Neural cell (in vitro differentiated cells): Measurements from ENCODE around the gene NCK2. TPM values are rescaled to one million over a fixed set of nuclear protein-coding genes. Genes with fewer than 3 reads are reported as not detected.

Experiments
- H2AFZ ChIP-seq: fragments of 200-600, 300-800 bp; sonication (generic), shearing (Covaris generic); 2 replicates; pipeline ENCODE4 v1.6.0; 2014; ENCODE audit warnings: low read depth, mild to moderate bottlenecking, antibody characterized with exemption, low read length, moderate library complexity
- H3F3A ChIP-seq: fragments of 200-600 bp; shearing (Covaris generic); 2 replicates; pipeline ENCODE4 v1.6.1; 2016; ENCODE audit warnings: mild to moderate bottlenecking, moderate library complexity, mixed read lengths, antibody characterized with exemption, low read length; ENCODE audit not compliant: insufficient read depth, poor library complexity, severe bottlenecking
- H3K27ac ChIP-seq: fragments of 200-600, 300-800 bp; sonication (generic), shearing (Covaris generic); 2 replicates; pipeline ENCODE4 v1.5.1; 2014; ENCODE audit warnings: mild to moderate bottlenecking, low read length, moderate library complexity
- H3K27me3 ChIP-seq: fragments of 300-800, 200-600 bp; sonication (generic), shearing (Covaris generic); 2 replicates; pipeline ENCODE4 v1.6.0; 2014; ENCODE audit warnings: mild to moderate bottlenecking, low read depth, low read length, moderate library complexity; ENCODE audit not compliant: insufficient read depth
- H3K36me3 ChIP-seq: fragments of 300-800, 200-600 bp; sonication (generic), shearing (Covaris generic); 2 replicates; pipeline ENCODE4 v1.5.1; 2014; ENCODE audit warnings: mild to moderate bottlenecking, antibody characterized with exemption, low read length, moderate library complexity; ENCODE audit not compliant: insufficient read depth
- H3K4me2 ChIP-seq: fragments of 300-800, 200-600 bp; sonication (generic), shearing (Covaris generic); 2 replicates; pipeline ENCODE4 v1.6.0; 2014; ENCODE audit warnings: mild to moderate bottlenecking, low read length
- H3K4me3 ChIP-seq: fragments of 300-800, 200-600 bp; sonication (generic), shearing (Covaris generic); 2 replicates; pipeline ENCODE4 v1.5.1; 2014; ENCODE audit warnings: mild to moderate bottlenecking, low read length, moderate library complexity
- H3K79me2 ChIP-seq: fragments of 200-600 bp; shearing (Covaris generic); replicated peaks from 2 replicates; pipeline ENCODE4 v1.6.0; 2014; ENCODE audit warnings: mild to moderate bottlenecking, low read length, moderate library complexity; ENCODE audit not compliant: insufficient read depth
- H3K9ac ChIP-seq: fragments of 300-800, 200-600 bp; sonication (generic), shearing (Covaris generic); 2 replicates; pipeline ENCODE4 v1.6.1; 2016; ENCODE audit warnings: mild to moderate bottlenecking, low read length, mixed read lengths
- H3K9me2 ChIP-seq: fragments of 200-600 bp; shearing (Covaris generic); 2 replicates; pipeline ENCODE4 v1.6.1; 2016; ENCODE audit warnings: mild to moderate bottlenecking, low read length, mixed read lengths; ENCODE audit not compliant: insufficient read depth
- H3K9me3 ChIP-seq: fragments of 200-600, 300-800 bp; sonication (generic), shearing (Covaris generic); 2 replicates; pipeline ENCODE4 v1.6.1; 2016; ENCODE audit warnings: mild to moderate bottlenecking, mixed run types, low read length, moderate library complexity, mixed read lengths
- H4K20me1 ChIP-seq: fragments of 200-600 bp; shearing (Covaris generic); 2 replicates; pipeline ENCODE4 v1.6.1; 2016; ENCODE audit warnings: mild to moderate bottlenecking, mixed run types; ENCODE audit not compliant: insufficient read depth
- CTCF ChIP-seq: fragments of 450-650 bp; IDR thresholded peaks from 2 replicates; pipeline ENCODE4 v1.5.1; 2014; ENCODE audit warnings: antibody characterized with exemption, mild to moderate bottlenecking, moderate library complexity; ENCODE audit not compliant: poor library complexity, severe bottlenecking
- EP300 ChIP-seq: fragments of 450-650 bp; conservative IDR thresholded peaks from 2 replicates; pipeline ENCODE4 v1.6.1; 2014; ENCODE audit warnings: antibody characterized with exemption, mild to moderate bottlenecking, moderate library complexity; ENCODE audit not compliant: poor library complexity, severe bottlenecking
- EZH2 ChIP-seq: fragments of 200-600, 300-800 bp; shearing (Covaris generic), sonication (generic); IDR thresholded peaks from 2 replicates; pipeline ENCODE4 v1.6.1; 2014; ENCODE audit warnings: antibody characterized with exemption, low read length, borderline replicate concordance, mild to moderate bottlenecking; ENCODE audit not compliant: insufficient read depth, poor library complexity, severe bottlenecking
- MXI1 ChIP-seq: fragments of 450-650 bp; conservative IDR thresholded peaks from 2 replicates; pipeline ENCODE4 v1.6.1; 2014; ENCODE audit warnings: antibody characterized with exemption, mild to moderate bottlenecking; ENCODE audit not compliant: poor library complexity, severe bottlenecking
- POLR2AphosphoS5 ChIP-seq: IDR thresholded peaks from 2 replicates; pipeline ENCODE4 v1.6.1; 2012
- RAD21 ChIP-seq: fragments of 450-650 bp; conservative IDR thresholded peaks from 2 replicates; pipeline ENCODE4 v1.6.1; 2014; ENCODE audit warnings: antibody characterized with exemption, mild to moderate bottlenecking, moderate library complexity
- REST ChIP-seq: IDR thresholded peaks from 2 replicates; pipeline ENCODE4 v1.6.1; 2012; ENCODE audit warnings: borderline replicate concordance
- SMC3 ChIP-seq: fragments of 450-650 bp; conservative IDR thresholded peaks from 2 replicates; pipeline ENCODE4 v1.6.1; 2014; ENCODE audit warnings: antibody characterized with exemption, mild to moderate bottlenecking, moderate library complexity; ENCODE audit not compliant: poor library complexity
- TAF1 ChIP-seq: IDR thresholded peaks from 2 replicates; pipeline ENCODE4 v1.6.1; 2012; ENCODE audit warnings: low read depth
- polyA plus RNA-seq: library from polyadenylated mRNA; depleted of rRNA; stranded (reverse); fragments of >200 nt; gene quantifications from 2 replicates; pipeline ENCODE4 v1.2.3, GENCODE V29; 2014

NCK2 gene
- polyA plus RNA-seq, 1 donor from 2014 or later = 49.4 TPM

GRCh38 chr2:105879106-105879802 is 134.5 kb downstream of the NCK2 start:
- H4K20me1 ChIP-seq = no peaks in the 10 kb centered on the region
- H3K9me2 ChIP-seq = no peaks in the 10 kb centered on the region
- TF ChIP-seq EP300 (no peak), TAF1 (no peak), SMC3 (no peak), POLR2AphosphoS5 (no peak), EZH2 (no peak), CTCF (no peak), RAD21 (no peak), REST (no peak), MXI1 (no peak)
- no peak overlapping the region for H3K9ac ChIP-seq
- H2AFZ ChIP-seq = no peak overlapping the region
- no peak overlapping the region for H3K27ac ChIP-seq
- no peaks in the 10 kb centered on the region for H3F3A ChIP-seq
- H3K27me3 ChIP-seq = no peaks in the 10 kb centered on the region
- no peak overlapping the region for H3K4me3 ChIP-seq
- H3K9me3 ChIP-seq = peaks cover 5% of the 10 kb centered on the region
- H3K36me3 ChIP-seq = peaks cover 12% of the 10 kb centered on the region
- no peak overlapping the region for H3K4me2 ChIP-seq
- peaks cover 5% of the 10 kb centered on the region for H3K79me2 ChIP-seq

- H3K27me3 ChIP-seq = no peaks in the 10 kb centered on the region
- peaks cover 11% of the 10 kb centered on the region for H3K79me2 ChIP-seq
- H3K9me3 ChIP-seq = peaks cover 5% of the 10 kb centered on the region
- H3F3A ChIP-seq = no peaks in the 10 kb centered on the region
- no peak overlapping the region for H3K4me2 ChIP-seq
- no peak overlapping the region for H2AFZ ChIP-seq
- H3K9me2 ChIP-seq = no peaks in the 10 kb centered on the region
- no peak overlapping the region for H3K4me3 ChIP-seq
- H3K27ac ChIP-seq = no peak overlapping the region
- H3K36me3 ChIP-seq = peaks cover 18% of the 10 kb centered on the region
- no peaks in the 10 kb centered on the region for H4K20me1 ChIP-seq
- no peak for TF ChIP-seq TAF1
- no peak for TF ChIP-seq EP300
- TF ChIP-seq REST = no peak
- no peak for TF ChIP-seq SMC3
- no peak for TF ChIP-seq CTCF
- no peak for TF ChIP-seq EZH2
- TF ChIP-seq RAD21 = no peak
- no peak for TF ChIP-seq MXI1
- no peak for TF ChIP-seq POLR2AphosphoS5
- no peak overlapping the region for H3K9ac ChIP-seq
Observed at GRCh38 chr2:105879803-105880300, 135.1 kb downstream of the NCK2 start.
